Dedifferentiated amniotic fluid mesenchymal stem cell (primary cell): ENCODE measurements around the gene KARS1.

ENCODE experiments used
- DNase-seq: peaks from one replicate; pipeline ENCODE4 v3.0.0-alpha.2; 2016; ENCODE audit errors: extremely low spot score

The KARS1 gene

GRCh38 chr16:75579281-75579834, 68.1 kb downstream of the KARS1 start:
- no peak for DNase-seq

DNA sequence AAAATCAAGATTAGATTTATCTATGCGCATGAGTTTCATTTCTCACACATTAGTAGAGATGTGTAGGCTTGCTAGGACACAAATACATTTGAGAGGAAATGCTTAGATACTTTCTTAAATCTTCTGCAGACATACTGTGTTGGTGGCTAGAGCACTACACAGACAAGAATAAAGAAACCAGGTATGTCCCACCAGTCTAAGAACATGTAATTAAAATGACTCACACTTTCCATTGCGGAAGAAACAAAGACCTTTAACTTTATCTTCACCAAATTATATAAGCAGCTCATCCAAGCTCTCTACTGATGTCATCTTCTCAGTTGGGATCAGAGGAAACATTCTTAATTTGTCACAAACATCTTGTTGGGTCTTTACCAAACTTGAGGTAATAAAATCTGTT, 68.7 kb downstream of the KARS1 start:
- no peak for DNase-seq

DNA sequence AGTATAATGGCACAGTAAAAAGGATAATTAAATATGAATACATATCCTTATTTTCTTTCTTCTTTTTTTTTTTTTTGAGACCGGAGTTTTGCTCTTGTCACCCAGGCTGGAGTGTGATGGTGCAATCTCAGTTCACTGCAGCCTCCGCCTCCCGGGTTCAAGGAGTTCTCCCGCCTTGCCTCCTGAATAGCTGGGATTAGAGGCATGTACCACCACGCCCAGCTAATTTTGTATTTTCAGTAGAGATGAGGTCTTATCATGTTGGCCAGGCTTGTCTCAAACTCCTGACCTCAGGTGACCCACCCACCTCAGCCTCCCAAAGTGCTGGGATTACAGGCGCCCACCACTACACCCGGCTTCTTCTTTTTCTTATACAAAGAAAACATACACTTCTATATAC, 69.3 kb downstream of the KARS1 start:
- DNase-seq = no peak
